Activated CD4-positive, alpha-beta T cell treated with anti-CD3 and anti-CD28 coated beads for 48 hours (primary cell): Measurements from ENCODE around the gene ZKSCAN8.
"Not testable (repeated sequence)": the region's sequence is repeated elsewhere in the genome, so short reads cannot be mapped to it uniquely, and the experiment has no call there.

Experiments
- DNase-seq: peaks from one replicate; pipeline ENCODE4 v3.0.0-alpha.2; 2020

The ZKSCAN8 gene

GRCh38 chr6:28141500-28142329 lies at the start of gene ZKSCAN8:
TSS of gene ZKSCAN8 (plus strand) at chr6:28141883. CDS start at chr6:28148408, 6,525 bp downstream.
- peak; percentile 87 for DNase-seq

- not testable (repeated sequence) for DNase-seq
Observed at GRCh38 chr6:28102222-28102621, 39.5 kb upstream of the ZKSCAN8 start.

- DNase-seq = not testable (repeated sequence)
Observed at GRCh38 chr6:28102699-28103098, 39.0 kb upstream of the ZKSCAN8 start.

GRCh38 chr6:28104392-28105244 lies 37.1 kb upstream of the ZKSCAN8 start:
- peak; percentile 89 for DNase-seq

GRCh38 chr6:28105245-28105639 lies 36.4 kb upstream of the ZKSCAN8 start:
- DNase-seq = no peak

GRCh38 chr6:28107506-28107905 lies 34.2 kb upstream of the ZKSCAN8 start:
- no peak for DNase-seq

- no peak for DNase-seq
Observed at GRCh38 chr6:28111964-28112363, 29.7 kb upstream of the ZKSCAN8 start.

GRCh38 chr6:28115799-28116198 lies 25.9 kb upstream of the ZKSCAN8 start:
- DNase-seq = no peak

GRCh38 chr6:28117386-28118050 lies 24.2 kb upstream of the ZKSCAN8 start:
- no peak for DNase-seq

GRCh38 chr6:28118217-28118616 lies 23.5 kb upstream of the ZKSCAN8 start:
- no peak for DNase-seq

GRCh38 chr6:28121876-28122275 lies 19.8 kb upstream of the ZKSCAN8 start:
- DNase-seq = no peak

GRCh38 chr6:28122283-28122682 lies 19.4 kb upstream of the ZKSCAN8 start:
- DNase-seq = not testable (repeated sequence)

GRCh38 chr6:28124350-28124970 lies 17.2 kb upstream of the ZKSCAN8 start, which contains the start of gene ZSCAN16:
TSS of gene ZSCAN16 (plus strand) at chr6:28124609. CDS start at chr6:28125444, 835 bp downstream.
- peak; percentile 82 for DNase-seq

GRCh38 chr6:28124971-28125353 lies 16.7 kb upstream of the ZKSCAN8 start:
- no peak for DNase-seq

GRCh38 chr6:28125401-28125800 lies 16.3 kb upstream of the ZKSCAN8 start:
- no peak for DNase-seq

- peak; percentile 26 for DNase-seq
Observed at GRCh38 chr6:28134015-28134414, 7.7 kb upstream of the ZKSCAN8 start.

- no peak for DNase-seq
Observed at GRCh38 chr6:28134716-28135115, 7.0 kb upstream of the ZKSCAN8 start.

GRCh38 chr6:28135393-28135792 lies 6.3 kb upstream of the ZKSCAN8 start:
- DNase-seq = no peak

GRCh38 chr6:28136585-28137504 lies 4.8 kb upstream of the ZKSCAN8 start:
- peak; percentile 86 for DNase-seq

GRCh38 chr6:28137505-28137981 lies 4.1 kb upstream of the ZKSCAN8 start:
- DNase-seq = peak; percentile 19

- no peak for DNase-seq
Observed at GRCh38 chr6:28139860-28140543, 1.7 kb upstream of the ZKSCAN8 start.
